Cerebellar cortex (tissue), 1 donor: ENCODE results near the gene SPATA3.

Experiments used
- DNase-seq: peaks from one replicate; pipeline ENCODE4 v3.0.0-alpha.2; 2015; ENCODE audit warnings: low spot score

Gene SPATA3

DNA sequence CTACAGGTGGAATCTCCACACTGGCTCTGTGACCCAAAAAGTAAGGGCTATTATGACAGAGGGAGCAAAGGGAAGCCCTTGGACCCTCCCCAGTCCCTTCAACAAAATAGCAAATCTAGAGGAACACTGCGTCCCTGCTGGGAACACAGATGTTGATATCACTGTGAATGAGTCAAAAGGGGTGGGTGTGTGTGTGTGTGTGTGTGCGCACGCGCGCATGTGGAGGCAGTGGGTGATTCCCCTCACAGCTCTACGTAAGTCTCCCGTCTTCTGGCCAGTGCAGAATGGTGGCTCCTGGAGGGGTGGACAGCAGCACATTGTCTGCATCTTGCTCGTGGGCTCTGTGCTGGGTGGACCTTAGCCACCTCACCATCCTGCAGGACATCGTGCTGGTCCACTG, 33.6 kb downstream of the SPATA3 start:
- no peak for DNase-seq

GRCh38 chr2:231030725-231031124, 34.8 kb downstream of the SPATA3 start:
- no peak for DNase-seq

GRCh38 chr2:231032575-231033140, 36.7 kb downstream of the SPATA3 start:
- no peak for DNase-seq

DNA sequence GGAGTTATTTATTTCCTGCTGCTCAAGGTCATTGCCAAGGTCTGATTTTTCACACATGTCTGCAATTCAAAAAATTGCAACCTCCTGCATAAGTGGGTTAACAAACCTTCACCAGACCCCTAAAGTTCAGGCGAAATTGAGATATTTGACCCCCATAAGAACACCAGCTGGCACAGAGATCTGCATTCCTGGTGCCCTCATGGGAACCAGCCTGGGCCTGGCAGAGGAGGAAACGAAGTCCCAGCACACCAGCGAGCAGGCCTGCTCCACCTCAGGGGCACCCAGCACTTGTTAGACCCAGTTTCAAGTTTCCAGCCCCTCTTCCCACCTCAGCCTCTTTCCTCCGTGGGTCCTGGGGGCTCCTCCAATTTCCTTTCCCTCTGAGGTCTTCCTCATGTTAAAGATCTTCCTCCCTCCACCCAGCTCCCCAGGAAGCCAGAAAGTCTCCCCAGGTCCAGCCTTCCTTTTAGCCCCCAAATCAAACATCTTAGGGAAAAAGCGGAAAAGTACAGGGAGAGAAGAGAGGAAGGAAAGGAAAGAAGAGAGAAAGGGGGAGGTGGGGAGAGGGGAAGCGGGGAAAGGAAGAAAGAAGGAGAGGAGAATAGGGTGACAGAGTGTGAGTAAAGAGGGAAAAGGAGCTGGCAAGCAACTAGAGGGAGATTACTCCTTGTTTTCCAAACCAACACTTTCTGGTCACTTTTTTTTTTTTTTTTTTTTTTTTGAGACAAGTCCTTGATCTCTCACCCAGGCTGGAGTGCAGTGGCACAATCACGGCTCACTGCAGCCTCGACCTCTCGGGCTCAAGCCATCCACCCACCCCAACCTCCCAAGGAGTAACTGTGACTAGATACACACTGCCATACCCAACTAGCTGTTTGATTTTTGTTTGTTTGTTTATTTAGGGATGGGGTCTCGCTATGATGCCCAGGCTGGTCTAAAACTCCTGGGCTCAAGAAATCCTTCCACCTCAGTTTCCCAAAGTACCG, 37.5 kb downstream of the SPATA3 start:
- no peak for DNase-seq

GRCh38 chr2:231034291-231034882, 38.5 kb downstream of the SPATA3 start:
- DNase-seq = no peak

DNA sequence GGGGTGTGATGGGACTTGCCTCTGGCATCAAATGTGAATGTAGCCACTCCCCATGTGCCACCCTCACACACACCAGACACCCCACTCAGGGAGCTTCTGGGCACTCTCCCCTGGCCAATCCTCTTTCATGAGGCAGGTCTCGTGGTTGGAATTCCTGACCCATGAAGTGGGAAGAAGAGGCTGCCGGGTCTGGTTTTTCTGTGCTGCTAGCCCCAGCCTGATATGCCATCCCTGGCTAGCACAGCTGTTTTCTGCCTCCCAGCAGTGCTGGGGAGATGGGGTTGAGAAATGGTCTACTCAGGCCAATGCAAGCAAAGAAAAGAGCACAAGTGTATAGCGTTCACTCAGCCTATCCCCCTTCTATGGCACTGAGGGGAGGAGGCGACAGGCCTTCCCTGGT, 40.2 kb downstream of the SPATA3 start:
- no peak for DNase-seq

- no peak for DNase-seq
These were observed 40.7 kb downstream of the SPATA3 start for GRCh38 chr2:231036578-231037106.

DNA sequence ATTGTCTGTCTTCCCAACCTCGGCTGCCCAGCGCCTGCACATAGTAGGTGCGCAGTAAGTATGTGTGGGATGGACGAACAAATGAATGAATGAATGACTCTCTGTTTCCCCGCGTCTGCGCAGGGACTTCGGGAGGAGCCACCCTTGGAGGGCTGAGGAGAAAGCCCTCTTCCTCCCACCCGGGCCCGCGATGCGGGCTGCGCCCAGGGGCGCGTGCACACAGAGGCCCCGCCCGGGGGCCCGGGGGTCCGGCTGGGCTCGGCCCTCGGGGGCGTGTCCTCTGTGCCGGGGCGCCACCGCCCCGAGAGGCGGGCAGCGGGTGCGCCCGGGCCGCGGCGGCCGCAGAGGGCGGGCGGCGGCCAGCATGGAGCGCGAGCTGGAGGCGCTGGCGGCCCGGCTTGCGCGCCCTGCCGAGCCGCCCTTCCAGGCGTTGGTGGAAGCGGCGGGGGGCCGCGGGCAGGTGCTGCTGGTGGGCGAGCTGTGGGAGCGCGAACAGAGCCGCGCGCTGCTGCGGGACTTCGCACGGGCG, 41.3 kb downstream of the SPATA3 start, which contains the start of gene C2orf72:
C2orf72 (plus strand) TSS at position 322 of the 529 bp plus-strand sequence; CDS start at position 365, 43 bp downstream.
- no peak for DNase-seq

DNA sequence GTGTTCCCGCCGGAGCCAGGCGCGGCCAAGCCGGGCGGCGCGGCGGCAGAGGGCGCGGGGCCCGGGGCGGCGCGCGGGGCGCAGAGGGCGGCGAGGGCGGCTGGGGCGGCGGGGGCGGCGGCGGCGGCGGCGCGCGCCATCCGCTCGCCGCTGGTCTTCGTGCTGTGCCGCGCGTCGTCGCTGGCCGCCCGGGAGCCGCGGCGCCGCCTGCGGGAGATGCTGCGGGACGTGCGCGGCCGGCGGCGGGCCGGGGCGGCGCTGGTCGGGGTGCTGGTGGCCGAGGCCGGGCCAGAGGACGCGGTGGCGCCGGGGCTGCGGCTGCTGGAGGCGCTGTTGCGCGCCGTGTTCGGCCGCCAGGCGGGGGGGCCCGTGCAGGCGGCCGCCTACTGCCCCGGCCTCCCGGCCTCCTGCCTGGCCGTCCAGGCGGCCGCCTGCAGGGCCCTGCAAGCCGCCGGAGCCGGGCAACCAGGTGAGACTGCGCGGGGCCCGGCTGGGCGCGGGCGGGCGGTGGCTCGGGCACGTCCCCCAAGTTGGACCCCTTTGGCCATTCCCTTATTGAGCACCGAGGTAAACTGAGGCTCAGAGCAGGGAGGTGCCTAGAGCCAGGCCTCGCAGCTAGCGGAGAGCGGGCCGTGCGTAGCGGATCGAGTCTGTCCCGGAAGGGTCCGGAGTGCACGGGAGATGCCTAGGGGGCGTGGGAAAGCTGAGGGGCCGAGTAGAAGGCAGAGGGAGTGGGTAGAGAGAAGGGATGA, 42.0 kb downstream of the SPATA3 start:
- DNase-seq = no peak

DNA sequence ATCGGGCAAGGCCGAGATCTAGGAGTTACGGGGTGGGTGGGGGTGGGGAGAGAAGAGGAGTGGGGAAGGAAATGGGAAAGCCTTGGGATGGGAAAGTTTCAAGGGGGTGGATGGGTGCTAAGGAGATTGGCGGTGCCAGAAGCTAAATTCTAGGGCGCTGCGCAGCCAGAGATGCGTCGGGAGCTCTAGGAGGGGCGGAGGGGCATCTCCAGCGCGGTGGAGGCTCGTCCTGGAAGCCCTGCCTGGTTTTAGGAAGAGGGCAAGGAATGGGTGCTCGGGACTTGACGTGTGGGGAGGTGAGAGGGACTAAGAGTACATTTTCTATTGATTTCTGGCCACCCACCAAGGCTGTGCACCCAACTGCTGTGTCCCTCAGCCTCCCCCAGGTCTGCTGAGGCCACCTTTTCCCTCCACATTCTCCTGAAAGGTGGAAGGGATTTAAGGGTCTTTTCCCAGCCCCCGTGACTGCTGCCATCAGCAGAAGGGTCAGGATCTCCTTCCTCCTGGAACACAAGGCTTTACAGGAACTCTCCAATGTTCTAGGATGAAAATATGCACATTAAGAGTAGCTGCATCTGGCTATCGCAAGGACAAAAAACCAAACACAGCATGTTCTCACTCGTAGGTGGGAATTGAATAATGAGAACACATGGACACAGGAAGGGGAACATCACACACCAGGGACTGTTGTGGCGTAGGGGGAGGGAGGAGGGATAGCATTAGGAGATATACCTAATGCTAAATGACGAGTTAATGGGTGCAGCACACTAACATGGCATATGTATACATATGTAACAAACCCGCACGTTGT, 42.8 kb downstream of the SPATA3 start:
- DNase-seq = no peak

DNA sequence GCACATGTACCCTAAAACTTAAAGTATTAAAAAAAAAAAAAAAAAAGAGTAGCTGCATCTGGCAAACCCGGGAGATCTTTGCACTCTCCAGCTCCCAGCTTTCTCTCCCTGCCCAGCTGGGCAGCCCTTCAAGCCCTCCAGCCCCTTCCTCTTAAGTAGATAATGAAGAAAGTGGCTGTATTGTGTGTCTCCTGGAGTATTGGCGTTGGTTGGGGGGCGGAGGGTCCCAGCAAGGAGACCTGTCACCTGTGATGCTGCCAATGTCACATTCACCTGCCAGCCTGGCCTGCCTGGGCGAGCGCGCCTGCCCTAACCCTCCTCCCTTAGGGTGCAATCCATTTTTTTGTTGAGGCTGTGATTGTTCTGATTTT, 43.4 kb downstream of the SPATA3 start:
- DNase-seq = no peak

GRCh38 chr2:231039821-231040364, 44.0 kb downstream of the SPATA3 start:
- no peak for DNase-seq

GRCh38 chr2:231041061-231041689, 45.3 kb downstream of the SPATA3 start:
- DNase-seq = no peak

DNA sequence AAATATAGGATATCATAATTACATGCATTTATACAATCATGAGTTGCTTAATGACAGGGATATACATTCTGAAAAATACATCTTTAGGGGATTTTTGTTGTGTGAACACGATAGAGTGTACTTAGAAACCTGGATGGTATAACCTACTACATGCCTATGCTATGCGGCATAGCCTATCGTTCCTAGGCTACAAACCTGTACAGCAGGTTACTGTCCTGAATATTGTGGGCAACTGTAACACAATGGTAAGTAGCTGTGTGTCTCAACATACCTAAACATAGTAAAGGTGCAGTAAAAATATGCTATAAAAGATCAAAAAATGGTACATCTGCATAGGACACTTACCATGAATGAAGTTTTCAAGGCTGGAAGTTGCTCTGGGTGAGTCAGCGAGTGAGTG, 47.9 kb downstream of the SPATA3 start:
- no peak for DNase-seq

- DNase-seq = no peak
These were observed 51.0 kb downstream of the SPATA3 start for GRCh38 chr2:231046916-231047273.

DNA sequence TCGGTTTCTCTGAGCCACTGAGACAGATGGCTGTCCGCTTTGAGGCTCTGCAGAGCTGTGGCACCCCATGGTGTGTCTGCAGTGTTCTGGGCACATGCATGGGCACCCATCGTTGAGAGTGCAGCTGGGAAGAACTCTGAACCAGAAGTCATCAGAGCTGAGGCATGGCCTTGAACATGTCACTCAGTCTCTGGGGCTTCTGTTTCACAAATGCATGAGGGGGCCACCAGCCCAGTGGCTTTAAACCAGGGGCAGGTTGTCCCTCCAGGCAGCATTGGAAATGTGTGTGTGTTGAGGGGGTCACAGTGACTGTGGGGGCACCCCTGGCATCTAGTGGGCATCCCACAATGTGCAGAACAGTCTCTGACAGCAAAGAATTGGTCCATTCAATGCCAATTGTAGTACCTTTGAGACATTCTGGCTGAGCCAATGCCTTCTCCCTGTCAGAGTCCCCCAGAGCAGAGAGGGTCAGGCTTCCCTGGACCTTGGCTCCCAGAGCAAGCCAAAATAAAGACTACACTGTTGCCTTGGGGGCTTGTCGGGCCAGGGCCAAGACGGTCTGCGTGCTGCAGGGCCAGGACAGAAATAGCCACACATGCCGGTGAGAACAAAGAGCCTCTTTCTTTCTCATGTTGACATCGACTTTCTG, 51.5 kb downstream of the SPATA3 start:
- no peak for DNase-seq

DNA sequence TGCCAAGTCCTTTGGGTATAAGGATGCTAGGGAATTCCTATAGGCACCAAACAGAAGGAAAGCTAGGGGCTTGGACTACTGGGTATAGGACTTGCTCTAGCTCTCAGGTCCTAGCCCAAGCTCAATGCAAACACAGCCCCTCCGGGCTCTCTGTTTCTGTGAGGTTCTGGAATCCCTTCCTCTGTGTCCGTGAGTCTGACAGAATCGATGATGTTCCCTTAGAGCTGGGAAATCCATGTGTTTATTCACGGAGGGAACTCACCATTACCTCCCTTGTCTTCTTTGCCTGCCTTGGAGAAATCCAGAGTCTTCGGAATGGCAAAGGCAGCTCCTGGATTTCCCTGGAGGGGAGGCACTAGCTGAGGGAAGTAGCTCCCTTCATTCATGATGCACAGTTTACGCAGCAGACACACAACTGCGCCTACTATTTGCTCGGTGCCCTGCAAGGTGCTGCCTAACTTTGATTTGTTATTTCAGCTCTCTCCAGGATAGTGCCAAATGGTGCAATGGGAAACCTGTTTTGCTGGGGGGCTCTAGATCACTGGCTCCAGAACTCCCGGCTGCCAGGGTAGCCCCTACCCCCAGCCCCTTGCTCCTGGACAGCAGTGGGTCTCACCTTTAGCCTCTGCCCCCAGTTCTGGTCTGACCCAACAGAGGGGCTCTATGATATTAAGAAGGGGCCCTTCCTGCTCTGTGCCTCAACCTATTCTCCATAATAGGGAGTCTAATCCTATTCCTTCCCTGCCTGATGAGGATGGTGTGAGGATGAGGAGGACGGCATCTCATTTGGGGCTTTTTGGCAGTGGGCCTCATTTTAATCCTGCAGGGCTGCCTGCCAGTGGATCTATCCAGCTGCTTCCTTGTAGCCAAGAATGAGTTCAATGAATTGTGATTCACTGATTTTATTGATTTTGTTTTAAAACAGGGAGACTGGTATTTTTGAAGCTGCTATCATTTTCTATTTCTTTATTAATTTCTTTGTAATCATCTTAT, 52.3 kb downstream of the SPATA3 start:
- no peak for DNase-seq

DNA sequence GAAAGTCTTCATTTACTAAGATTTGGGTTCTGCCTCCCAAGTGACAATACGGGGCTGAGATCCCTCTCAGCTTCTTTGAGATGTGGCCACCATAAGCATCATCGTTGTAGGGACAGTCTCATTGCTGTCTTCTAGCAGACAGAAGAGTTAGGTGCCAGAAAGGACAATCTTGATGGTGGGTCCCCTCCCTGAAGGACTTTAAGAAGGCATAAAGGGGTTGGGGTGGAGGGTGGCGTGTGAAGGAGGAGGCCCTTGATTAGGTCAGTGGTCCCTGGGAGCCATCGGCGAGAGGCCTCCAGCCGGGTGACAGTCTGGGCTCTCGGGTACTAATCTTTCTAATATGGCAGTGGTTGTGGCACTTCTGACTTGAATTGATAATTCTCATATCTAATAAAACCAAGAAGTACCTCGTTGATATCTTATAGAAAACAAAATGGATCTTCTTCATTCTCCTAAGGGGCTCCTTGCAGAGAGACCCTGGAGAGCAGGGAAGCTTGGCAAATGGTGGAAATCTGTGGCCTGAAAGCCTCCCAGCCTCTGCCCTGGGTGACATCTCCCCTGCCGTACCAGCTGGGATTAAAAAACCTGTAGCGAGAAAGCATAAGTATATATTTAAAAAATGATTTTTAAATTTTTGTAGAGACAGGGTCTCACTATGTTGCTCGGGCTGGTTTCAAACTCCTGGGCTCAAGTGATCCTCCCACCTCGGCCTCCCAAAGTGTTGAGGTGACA, 53.5 kb downstream of the SPATA3 start:
- DNase-seq = no peak
